ENCODE data around the gene MIS12.

MIS12 gene

GRCh38 chr17:5473906-5474305 lies 12.5 kb upstream of the MIS12 start:
- no peaks in the 10 kb centered on the region for H4K20me1 ChIP-seq (ENCODE audit: insufficient read depth, low read length)
- H3K27ac ChIP-seq (ENCODE audit: low read depth, low read length, poor library complexity, severe bottlenecking), result no peak overlapping the region
- peaks cover 5% of the 10 kb centered on the region for H3K4me1 ChIP-seq (ENCODE audit: insufficient read depth, low read length, severe bottlenecking)
- H3K9me2 ChIP-seq (ENCODE audit: low read depth, low read length), result no peaks in the 10 kb centered on the region
- H2AFZ ChIP-seq (ENCODE audit: low read length), result no peak overlapping the region
- no peaks in the 10 kb centered on the region for H3K27me3 ChIP-seq (ENCODE audit: insufficient read depth, low read length)
- no peak overlapping the region for H3K4me2 ChIP-seq (ENCODE audit: low read length)
- H3K9ac ChIP-seq (ENCODE audit: low read length), result no peak overlapping the region
- peaks cover 4% of the 10 kb centered on the region; the same call in 1 of the 2 replicates for H3F3A ChIP-seq (ENCODE audit: insufficient read depth, low read length)
- TF ChIP-seq CTCF (IDR thresholded peaks at IDR 0.05; ENCODE audit: low read length) (no peak), EZH2 (IDR thresholded peaks at IDR 0.05; ENCODE audit: borderline replicate concordance, low read length) (no peak)
- peaks cover 58% of the 10 kb centered on the region for H3K36me3 ChIP-seq (ENCODE audit: insufficient read depth, low read length)
- no peaks in the 10 kb centered on the region for H3K9me3 ChIP-seq (ENCODE audit: low read length)
- H3K4me3 ChIP-seq (ENCODE audit: low read depth, low read length, poor library complexity, severe bottlenecking), result no peak overlapping the region
- no peaks in the 10 kb centered on the region for H3K79me2 ChIP-seq (ENCODE audit: insufficient read depth, low read length)

- Histone ChIP-seq H3K4me1 (ENCODE audit: insufficient read depth, low read length, severe bottlenecking) (no peaks in the 10 kb centered on the region), H3F3A (ENCODE audit: insufficient read depth, low read length) (no peaks in the 10 kb centered on the region), H3K9me2 (ENCODE audit: low read depth, low read length) (no peaks in the 10 kb centered on the region), H3K9me3 (ENCODE audit: low read length) (no peaks in the 10 kb centered on the region), H4K20me1 (ENCODE audit: insufficient read depth, low read length) (no peaks in the 10 kb centered on the region), H3K79me2 (ENCODE audit: insufficient read depth, low read length) (peaks cover 5% of the 10 kb centered on the region; the same call in 1 of the 2 replicates), H3K9ac (ENCODE audit: low read length) (no peak overlapping the region), H3K36me3 (ENCODE audit: insufficient read depth, low read length) (peaks cover 95% of the 10 kb centered on the region), H2AFZ (ENCODE audit: low read length) (no peak overlapping the region), H3K4me2 (ENCODE audit: low read length) (no peak overlapping the region), H3K27me3 (ENCODE audit: insufficient read depth, low read length) (no peaks in the 10 kb centered on the region), H3K4me3 (ENCODE audit: low read depth, low read length, poor library complexity, severe bottlenecking) (no peak overlapping the region), H3K27ac (ENCODE audit: low read depth, low read length, poor library complexity, severe bottlenecking) (no peak overlapping the region)
- TF ChIP-seq CTCF (IDR thresholded peaks at IDR 0.05; ENCODE audit: low read length) (no peak), EZH2 (IDR thresholded peaks at IDR 0.05; ENCODE audit: borderline replicate concordance, low read length) (no peak)
Observed at GRCh38 chr17:5478992-5479391, 7.4 kb upstream of the MIS12 start.

- H3K4me3 ChIP-seq (ENCODE audit: low read depth, low read length, poor library complexity, severe bottlenecking), result no peak overlapping the region
- H2AFZ ChIP-seq (ENCODE audit: low read length), result no peak overlapping the region
- no peak overlapping the region for H3K27ac ChIP-seq (ENCODE audit: low read depth, low read length, poor library complexity, severe bottlenecking)
- peaks cover 89% of the 10 kb centered on the region for H3K36me3 ChIP-seq (ENCODE audit: insufficient read depth, low read length)
- peaks cover 12% of the 10 kb centered on the region for H3K4me1 ChIP-seq (ENCODE audit: insufficient read depth, low read length, severe bottlenecking)
- H3K9me3 ChIP-seq (ENCODE audit: low read length), result no peaks in the 10 kb centered on the region
- H3K9me2 ChIP-seq (ENCODE audit: low read depth, low read length), result no peaks in the 10 kb centered on the region
- no peaks in the 10 kb centered on the region for H3F3A ChIP-seq (ENCODE audit: insufficient read depth, low read length)
- no peak overlapping the region for H3K9ac ChIP-seq (ENCODE audit: low read length)
- H3K27me3 ChIP-seq (ENCODE audit: insufficient read depth, low read length), result no peaks in the 10 kb centered on the region
- no peaks in the 10 kb centered on the region for H4K20me1 ChIP-seq (ENCODE audit: insufficient read depth, low read length)
- H3K4me2 ChIP-seq (ENCODE audit: low read length), result no peak overlapping the region
- TF ChIP-seq EZH2 (IDR thresholded peaks at IDR 0.05; ENCODE audit: borderline replicate concordance, low read length) (no peak), CTCF (IDR thresholded peaks at IDR 0.05; ENCODE audit: low read length) (no peak)
- peaks cover 16% of the 10 kb centered on the region for H3K79me2 ChIP-seq (ENCODE audit: insufficient read depth, low read length)
Observed at GRCh38 chr17:5480962-5481361, 5.4 kb upstream of the MIS12 start.

All from OCI-LY1 (cell line).